CD8-positive, alpha-beta memory T cell (primary cell): ENCODE data around the gene RPS14. TPM values are rescaled to one million over a fixed set of nuclear protein-coding genes. Genes with fewer than 3 reads are reported as not detected.

ENCODE experiments used
- CTCF ChIA-PET: fragments of 350-600 bp; sonication (Branson Sonifier 250); formaldehyde crosslinking; loops from one replicate; lab custom pipeline; 2021; ENCODE audit warnings: antibody characterized with exemption; lab: Charles Lee
- POLR2A ChIA-PET: fragments of 350-600 bp; sonication (Branson Sonifier 250); formaldehyde crosslinking; loops from one replicate; lab custom pipeline; 2021; ENCODE audit warnings: antibody characterized with exemption; lab: Charles Lee
- DNase-seq, 5 donors: peaks; one replicate each; pipeline versions ENCODE4 v3.0.0 to v3.0.0-alpha.2; 2020 to 2022; ENCODE audit warnings: mixed read lengths in 1 of 5
- H3K27ac ChIP-seq: one replicate; pipeline ENCODE4 v1.7.0; 2013; ENCODE audit warnings: low read depth, mild to moderate bottlenecking, low read length, moderate library complexity
- H3K27me3 ChIP-seq: 2 replicates; pipeline ENCODE4 v1.7.0; 2013; ENCODE audit warnings: low read length, mild to moderate bottlenecking; ENCODE audit not compliant: insufficient read depth, poor library complexity, severe bottlenecking
- H3K36me3 ChIP-seq: 2 replicates; pipeline ENCODE4 v1.7.0; 2013; ENCODE audit warnings: mild to moderate bottlenecking, low read length, moderate library complexity; ENCODE audit not compliant: insufficient read depth
- H3K4me1 ChIP-seq: 2 replicates; pipeline ENCODE4 v1.7.0; 2013; ENCODE audit warnings: mild to moderate bottlenecking, low read length, moderate library complexity; ENCODE audit not compliant: insufficient read depth
- H3K4me3 ChIP-seq: 2 replicates; pipeline ENCODE4 v1.7.0; 2013; ENCODE audit warnings: mild to moderate bottlenecking, low read length
- H3K9me3 ChIP-seq: 2 replicates; pipeline ENCODE4 v1.7.0; 2013; ENCODE audit warnings: mild to moderate bottlenecking, low read length
- H3K27ac Mint-ChIP-seq, 8 donors: one replicate each; pipeline ENCODE4 v1.8.0; 2020 to 2021; ENCODE audit warnings: mixed read lengths in 8 of 8, mild to moderate bottlenecking in 6 of 8, inconsistent platforms in 3 of 8, moderate library complexity in 3 of 8
- H3K27me3 Mint-ChIP-seq, 2 donors: one replicate each; pipeline ENCODE4 v1.8.0; 2020 to 2021; ENCODE audit warnings: mixed read lengths in 2 of 2, mild to moderate bottlenecking in 1 of 2, moderate library complexity in 1 of 2
- H3K36me3 Mint-ChIP-seq, 3 donors: one replicate each; pipeline ENCODE4 v1.8.0; 2020 to 2021; ENCODE audit warnings: mixed read lengths in 3 of 3, inconsistent platforms in 1 of 3, mild to moderate bottlenecking in 1 of 3
- H3K4me1 Mint-ChIP-seq, 3 donors: one replicate each; pipeline ENCODE4 v1.8.0; 2020 to 2021; ENCODE audit warnings: mixed read lengths in 3 of 3, inconsistent platforms in 1 of 3, mild to moderate bottlenecking in 1 of 3
- H3K4me3 Mint-ChIP-seq, 7 donors: one replicate each; pipeline ENCODE4 v1.8.0; 2020 to 2021; ENCODE audit warnings: mixed read lengths in 7 of 7, mild to moderate bottlenecking in 6 of 7, moderate library complexity in 4 of 7, inconsistent platforms in 2 of 7
- H3K9me3 Mint-ChIP-seq, 5 donors: one replicate each; pipeline ENCODE4 v1.8.0; 2020 to 2022; ENCODE audit warnings: mixed read lengths in 5 of 5, mild to moderate bottlenecking in 3 of 5, moderate library complexity in 2 of 5, inconsistent platforms in 1 of 5
- polyA plus RNA-seq: library from polyadenylated mRNA; unstranded; fragments of 300-500 nt; fragmentation: Illumina TruSeq; gene quantifications from one replicate; pipeline ENCODE4 v1.2.3, GENCODE V29; 2021
- total RNA-seq, 2 experiments: library from RNA; stranded (reverse); gene quantifications; one replicate each; pipeline ENCODE4 v1.2.3, GENCODE V29; 2021

Gene RPS14
- total RNA-seq, result 1,000 to 10,000 TPM; 2,924 to 3,007 TPM
- 6,416 TPM for polyA plus RNA-seq

DNA sequence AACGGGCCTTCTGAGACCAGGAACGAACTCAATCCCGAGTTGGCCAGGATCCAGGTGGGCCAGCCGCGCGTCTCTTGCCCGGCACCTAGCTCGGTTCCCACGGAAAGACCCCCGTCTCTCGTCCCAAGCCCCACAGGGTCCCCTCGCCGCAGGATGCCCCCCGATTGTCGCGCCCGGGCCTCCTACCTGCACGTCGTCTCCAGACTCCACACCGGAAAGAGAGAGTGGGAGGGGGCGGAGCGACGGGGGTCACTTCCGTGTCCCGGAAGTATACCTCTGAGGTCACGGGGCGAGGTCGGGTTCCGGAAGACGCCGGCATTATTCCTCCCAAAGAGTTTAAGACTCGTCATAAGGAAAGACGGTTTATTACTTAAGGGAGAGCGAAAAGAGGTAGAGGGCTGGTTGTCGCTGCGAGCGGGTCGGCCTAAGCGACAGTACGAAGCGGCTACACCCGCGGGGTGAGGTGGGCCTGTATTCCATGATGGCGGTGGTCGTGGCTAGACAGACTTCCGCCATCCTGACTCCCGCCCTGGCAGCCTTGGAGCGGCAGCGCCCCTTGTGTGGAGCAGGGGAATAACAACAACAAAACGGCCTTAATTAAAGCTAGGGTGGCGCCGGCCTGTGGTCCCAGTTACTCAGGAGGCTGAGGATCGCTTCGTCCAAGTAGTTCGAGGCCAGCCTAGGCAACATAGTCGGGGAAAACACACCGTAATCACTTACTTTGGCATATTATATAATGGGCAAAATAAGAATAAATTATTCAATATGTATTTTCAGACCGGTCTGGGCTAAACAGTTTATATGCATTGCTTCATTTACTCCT is at the start of gene RPS14:
TSS of gene RPS14 (minus strand) at position 223 of the 823 bp plus-strand sequence. CDS start 2,006 bp downstream, outside the sequence.
- CTCF ChIA-PET, result interaction anchor here (0.7 to 2.7 kb wide), 23 partner anchors 10 to 802 kb away, joined by 3 to 23 read pairs (median 4); partner anchors contain the start of genes CD74, IRGM, RBM22 and SMIM3
- Mint-ChIP-seq H3K4me1 (peaks cover 32 to 45% (median 40%) of the 10 kb centered on the region in 3 donors), H3K4me3 (peak within 1 kb of the TSS; percentile 96 to 99 (median 99)), H3K27ac (peak within 1 kb of the TSS; percentile 99 to 100 (median 100)), H3K36me3 (peaks cover 11 to 52% (median 20%) of the 10 kb centered on the region in 3 donors), H3K27me3 (no peaks in the 10 kb centered on the region), H3K9me3 (peaks cover 0 to 4% (median 0%) of the 10 kb centered on the region in 5 donors)
- POLR2A ChIA-PET, result interaction anchor here (0.5 to 1.9 kb wide), 10 partner anchors 9 to 803 kb away, joined by 3 to 37 read pairs (median 3); partner anchors contain the start of genes CD74, GM2A and RBM22
- Histone ChIP-seq H3K36me3 (peaks cover 34% of the 10 kb centered on the region), H3K4me1 (peaks cover 27% of the 10 kb centered on the region), H3K9me3 (no peaks in the 10 kb centered on the region), H3K27ac (peak within 1 kb of the TSS; percentile 98), H3K27me3 (no peaks in the 10 kb centered on the region), H3K4me3 (peak within 1 kb of the TSS; percentile 79)
- peak; percentile 91 to 97 (median 96) for DNase-seq

DNA sequence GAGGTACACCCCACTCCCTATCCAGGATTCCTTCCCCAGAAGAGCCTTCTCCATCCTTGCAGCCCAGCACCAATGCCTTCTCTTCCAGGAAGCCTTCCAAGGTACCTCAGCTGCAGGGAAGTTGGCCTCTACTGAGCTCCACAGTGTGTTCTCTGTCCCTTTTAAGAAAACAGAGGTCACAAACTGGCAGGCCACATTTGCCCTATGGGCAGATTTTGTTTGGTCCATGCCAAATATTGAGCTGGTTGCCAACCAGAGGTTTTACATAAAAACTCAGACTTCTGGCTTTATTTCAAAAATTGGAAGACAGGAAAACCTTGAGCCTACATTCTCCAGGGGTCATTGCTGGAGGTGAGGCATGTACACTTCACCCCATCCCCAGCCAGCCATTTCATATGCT is 49.4 kb upstream of the RPS14 start:
- Histone ChIP-seq H3K27me3 (no peaks in the 10 kb centered on the region), H3K4me3 (no peak overlapping the region), H3K27ac (no peak overlapping the region), H3K9me3 (no peaks in the 10 kb centered on the region), H3K4me1 (no peaks in the 10 kb centered on the region), H3K36me3 (no peaks in the 10 kb centered on the region)
- Mint-ChIP-seq H3K36me3 (no peaks in the 10 kb centered on the region), H3K4me1 (no peaks in the 10 kb centered on the region), H3K9me3 (no peaks in the 10 kb centered on the region), H3K27ac (peak overlapping the region in 1 of 8 donors; percentile 84), H3K4me3 (no peak overlapping the region), H3K27me3 (no peaks in the 10 kb centered on the region)
- ChIA-PET CTCF (no interaction called here), POLR2A (no interaction called here)
- DNase-seq, result no peak

DNA sequence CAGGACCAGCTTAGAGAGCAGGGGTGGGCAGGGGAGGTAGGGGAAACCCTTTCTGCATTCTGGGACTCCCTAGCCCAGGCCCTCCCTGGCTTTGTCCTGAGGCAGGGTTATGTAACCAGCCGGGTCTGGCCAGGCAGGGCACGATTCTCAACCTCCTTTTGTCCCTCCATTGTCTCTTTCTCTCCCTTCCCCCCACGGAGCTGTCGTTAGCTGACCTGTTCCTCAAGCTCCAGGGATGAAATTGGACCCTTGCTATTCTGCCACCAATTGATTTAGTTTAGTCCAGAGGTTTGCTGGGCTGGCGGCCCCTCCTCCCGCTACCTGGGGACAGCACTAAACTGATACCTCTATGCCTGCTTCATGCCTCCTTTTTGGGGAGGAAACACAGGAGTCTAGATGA is 49.0 kb upstream of the RPS14 start:
- no peaks in the 10 kb centered on the region for H3K27me3 ChIP-seq

DNA sequence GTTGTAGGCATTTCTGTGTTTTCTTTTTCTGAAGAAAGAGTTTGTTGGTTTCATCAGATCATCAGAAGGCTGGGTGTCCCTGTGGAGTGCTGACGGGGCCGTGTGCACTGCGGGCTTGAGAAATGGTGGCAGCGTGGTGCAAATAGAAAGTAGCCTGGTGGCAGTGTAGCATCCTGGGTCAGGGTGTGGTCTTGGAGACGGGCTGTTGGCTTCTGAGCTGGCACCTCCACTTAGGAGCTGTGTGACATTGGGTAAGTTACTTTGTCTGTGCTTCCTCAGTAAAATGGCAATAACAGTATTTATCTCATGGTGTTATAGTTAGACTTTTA is 48.4 kb upstream of the RPS14 start:
- POLR2A ChIA-PET, result no interaction called here
- no peak for DNase-seq

More for the DNA sequence above, 49.0 kb upstream of the RPS14 start:
- CTCF ChIA-PET, result no interaction called here
- H3K4me1 Mint-ChIP-seq, result no peaks in the 10 kb centered on the region
- H3K4me1 ChIP-seq, result no peaks in the 10 kb centered on the region
- no peak overlapping the region for H3K4me3 ChIP-seq
- no peak overlapping the region for H3K4me3 Mint-ChIP-seq
- DNase-seq, result no peak
- peak overlapping the region in 1 of 8 donors; percentile 84 for H3K27ac Mint-ChIP-seq
- no peak overlapping the region for H3K27ac ChIP-seq
- POLR2A ChIA-PET, result no interaction called here
- H3K9me3 Mint-ChIP-seq, result no peaks in the 10 kb centered on the region
- no peaks in the 10 kb centered on the region for H3K9me3 ChIP-seq
- no peaks in the 10 kb centered on the region for H3K27me3 Mint-ChIP-seq
- no peaks in the 10 kb centered on the region for H3K36me3 ChIP-seq
- H3K36me3 Mint-ChIP-seq, result no peaks in the 10 kb centered on the region

DNA sequence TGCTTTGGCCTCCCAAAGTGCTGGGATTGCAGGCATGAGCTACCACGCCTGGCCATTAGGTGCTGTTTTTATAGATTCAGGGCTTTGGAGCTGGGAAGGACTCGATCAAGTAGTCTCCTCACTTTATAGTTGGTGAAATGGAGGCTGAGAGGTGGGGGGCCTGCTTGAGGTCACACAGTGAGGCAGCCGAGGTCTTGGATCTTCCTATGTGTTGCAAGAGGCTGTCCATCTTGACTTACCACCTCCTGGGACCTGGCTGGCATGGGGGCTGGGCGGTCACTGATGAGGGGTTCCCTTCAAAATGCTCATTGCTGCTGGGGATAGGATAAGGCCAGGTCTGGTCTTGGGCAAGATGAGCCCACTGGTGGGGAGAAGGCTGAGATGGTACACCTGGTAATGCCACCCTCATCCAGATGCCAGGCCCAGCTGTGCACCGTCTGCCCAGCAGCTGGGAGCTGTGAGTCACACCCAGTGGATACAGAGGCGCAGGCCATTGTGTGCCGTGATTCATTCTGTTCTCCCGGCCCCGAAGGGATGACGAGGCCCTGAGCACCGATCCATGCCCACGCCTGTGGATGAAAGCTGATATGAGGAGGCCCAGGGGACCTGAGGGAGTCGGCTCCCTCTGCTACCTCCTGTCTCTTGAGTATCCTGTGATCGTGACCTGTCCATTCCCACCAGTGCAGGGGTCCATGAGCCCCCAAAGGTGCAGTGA is 47.9 kb upstream of the RPS14 start:
- H3K9me3 ChIP-seq, result no peaks in the 10 kb centered on the region
- ChIA-PET CTCF (interaction anchor here (1.0 kb wide), 1 partner anchor 248 kb away, joined by 3 read pairs; no protein-coding TSS in a partner anchor), POLR2A (no interaction called here)
- no peaks in the 10 kb centered on the region for H3K36me3 ChIP-seq
- Mint-ChIP-seq H3K27me3 (no peaks in the 10 kb centered on the region), H3K36me3 (no peaks in the 10 kb centered on the region), H3K9me3 (no peaks in the 10 kb centered on the region), H3K27ac (peak overlapping the region in 1 of 8 donors; percentile 55), H3K4me3 (no peak overlapping the region), H3K4me1 (no peaks in the 10 kb centered on the region)
- no peak overlapping the region for H3K4me3 ChIP-seq
- no peaks in the 10 kb centered on the region for H3K27me3 ChIP-seq
- no peak for DNase-seq
- no peak overlapping the region for H3K27ac ChIP-seq
- no peaks in the 10 kb centered on the region for H3K4me1 ChIP-seq

More for the DNA sequence above, 48.4 kb upstream of the RPS14 start:
- H3K4me3 ChIP-seq, result no peak overlapping the region
- no peaks in the 10 kb centered on the region for H3K36me3 ChIP-seq
- no peak overlapping the region for H3K27ac ChIP-seq
- no peaks in the 10 kb centered on the region for H3K4me1 ChIP-seq
- no peaks in the 10 kb centered on the region for H3K9me3 Mint-ChIP-seq
- no peaks in the 10 kb centered on the region for H3K9me3 ChIP-seq
- no peak overlapping the region for H3K4me3 Mint-ChIP-seq
- no peaks in the 10 kb centered on the region for H3K27me3 Mint-ChIP-seq
- H3K4me1 Mint-ChIP-seq, result no peaks in the 10 kb centered on the region
- H3K36me3 Mint-ChIP-seq, result no peaks in the 10 kb centered on the region
- H3K27ac Mint-ChIP-seq, result peak overlapping the region in 1 of 8 donors; percentile 55
- CTCF ChIA-PET, result no interaction called here
- H3K27me3 ChIP-seq, result no peaks in the 10 kb centered on the region

DNA sequence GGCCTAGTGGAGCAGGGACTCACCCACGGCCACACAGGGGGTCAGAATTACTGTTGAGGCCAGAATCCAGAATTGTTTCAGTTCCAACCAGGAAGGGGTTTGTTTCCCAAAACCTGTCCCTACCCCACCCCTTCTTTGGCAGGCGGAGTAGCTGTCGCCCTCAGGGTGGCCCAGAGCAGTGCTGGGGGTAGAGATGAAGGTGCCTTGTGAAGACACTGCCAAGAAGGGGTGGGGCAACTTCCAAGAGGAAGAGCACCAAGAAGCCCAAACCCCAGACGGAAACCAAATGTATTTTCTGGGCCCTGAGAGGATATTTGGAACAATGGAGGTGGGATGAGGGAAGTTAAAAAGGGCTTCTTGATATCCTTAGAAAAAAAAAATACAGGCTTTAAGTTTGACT is 47.0 kb upstream of the RPS14 start:
- H3K27ac Mint-ChIP-seq, result peak overlapping the region in 1 of 8 donors; percentile 61
- no peaks in the 10 kb centered on the region for H3K36me3 Mint-ChIP-seq
- H3K27ac ChIP-seq, result no peak overlapping the region
- ChIA-PET CTCF (interaction anchor here (1.0 kb wide), 1 partner anchor 247 kb away, joined by 3 read pairs; no protein-coding TSS in a partner anchor), POLR2A (no interaction called here)
- no peak overlapping the region for H3K4me3 Mint-ChIP-seq
- H3K4me3 ChIP-seq, result no peak overlapping the region
- H3K36me3 ChIP-seq, result no peaks in the 10 kb centered on the region
- H3K27me3 ChIP-seq, result no peaks in the 10 kb centered on the region
- H3K9me3 Mint-ChIP-seq, result no peaks in the 10 kb centered on the region
- no peaks in the 10 kb centered on the region for H3K4me1 Mint-ChIP-seq
- no peaks in the 10 kb centered on the region for H3K9me3 ChIP-seq
- H3K27me3 Mint-ChIP-seq, result peaks cover 0 to 4% of the 10 kb centered on the region in 2 donors
- no peaks in the 10 kb centered on the region for H3K4me1 ChIP-seq
- no peak for DNase-seq

DNA sequence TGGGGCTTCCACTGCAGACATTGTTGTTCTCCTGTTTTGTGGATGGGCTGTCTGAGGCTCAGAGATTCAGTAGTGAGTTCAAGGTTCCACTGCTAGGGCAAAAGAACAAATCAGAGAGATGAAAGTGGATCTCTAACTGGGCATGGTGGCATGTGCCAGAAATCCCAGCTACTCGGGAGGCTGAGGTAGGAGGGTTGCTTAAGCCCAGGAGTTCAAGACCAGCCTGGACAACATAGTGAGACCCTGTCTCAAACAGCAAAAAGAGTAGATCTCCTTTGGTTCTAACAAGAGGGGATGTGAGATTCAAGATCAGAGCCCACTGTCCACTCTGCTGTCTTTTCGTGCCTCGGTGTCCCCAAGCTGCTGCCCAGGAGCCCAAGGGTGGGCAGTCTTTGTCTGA is 46.6 kb upstream of the RPS14 start:
- Mint-ChIP-seq H3K4me1 (no peaks in the 10 kb centered on the region), H3K9me3 (no peaks in the 10 kb centered on the region), H3K36me3 (no peaks in the 10 kb centered on the region), H3K4me3 (no peak overlapping the region), H3K27me3 (peaks cover 0 to 4% of the 10 kb centered on the region in 2 donors), H3K27ac (no peak overlapping the region)
- ChIA-PET POLR2A (no interaction called here), CTCF (interaction anchor here (1.0 kb wide), 1 partner anchor 247 kb away, joined by 3 read pairs; no protein-coding TSS in a partner anchor)
- DNase-seq, result no peak
- Histone ChIP-seq H3K27me3 (no peaks in the 10 kb centered on the region), H3K27ac (no peak overlapping the region), H3K4me1 (no peaks in the 10 kb centered on the region), H3K36me3 (no peaks in the 10 kb centered on the region), H3K4me3 (no peak overlapping the region), H3K9me3 (no peaks in the 10 kb centered on the region)

DNA sequence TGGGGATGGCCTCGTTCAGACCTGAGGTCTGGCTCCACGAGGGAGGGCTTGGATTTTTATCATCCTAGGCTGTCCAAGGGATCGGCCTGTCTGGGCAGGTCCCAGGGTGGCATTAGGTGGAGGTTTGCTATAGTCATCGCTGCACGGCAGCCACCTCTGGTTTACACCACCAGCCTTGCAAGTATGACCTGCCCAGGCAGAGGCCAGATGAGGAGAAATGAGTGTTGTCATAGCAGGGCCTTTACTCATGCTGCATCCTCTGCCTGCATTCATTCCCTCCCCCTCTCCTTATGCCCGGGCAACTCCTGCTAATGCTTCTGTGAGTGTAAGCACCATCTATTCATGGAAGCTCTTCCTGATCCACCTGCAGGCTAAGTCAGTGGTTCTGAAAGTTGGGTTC is 43.1 kb upstream of the RPS14 start:
- Histone ChIP-seq H3K4me1 (no peaks in the 10 kb centered on the region), H3K27ac (no peak overlapping the region), H3K27me3 (no peaks in the 10 kb centered on the region), H3K9me3 (no peaks in the 10 kb centered on the region), H3K36me3 (no peaks in the 10 kb centered on the region), H3K4me3 (no peak overlapping the region)
- Mint-ChIP-seq H3K27me3 (peaks cover 9 to 15% of the 10 kb centered on the region in 2 donors), H3K4me1 (no peaks in the 10 kb centered on the region), H3K27ac (no peak overlapping the region), H3K4me3 (no peak overlapping the region), H3K9me3 (no peaks in the 10 kb centered on the region), H3K36me3 (no peaks in the 10 kb centered on the region)
- ChIA-PET CTCF (interaction anchor here (0.7 kb wide), 1 partner anchor 18 kb away, joined by 3 read pairs; no protein-coding TSS in a partner anchor), POLR2A (no interaction called here)
- no peak for DNase-seq
